Suppressor macrophage treated with lipopolysaccharide for 4 hours (primary cell): Measurements from ENCODE around the gene OR51D1.

Experiments used
- DNase-seq: peaks from one replicate; pipeline ENCODE4 v3.0.0-alpha.2; 2020

OR51D1 gene, protein sequence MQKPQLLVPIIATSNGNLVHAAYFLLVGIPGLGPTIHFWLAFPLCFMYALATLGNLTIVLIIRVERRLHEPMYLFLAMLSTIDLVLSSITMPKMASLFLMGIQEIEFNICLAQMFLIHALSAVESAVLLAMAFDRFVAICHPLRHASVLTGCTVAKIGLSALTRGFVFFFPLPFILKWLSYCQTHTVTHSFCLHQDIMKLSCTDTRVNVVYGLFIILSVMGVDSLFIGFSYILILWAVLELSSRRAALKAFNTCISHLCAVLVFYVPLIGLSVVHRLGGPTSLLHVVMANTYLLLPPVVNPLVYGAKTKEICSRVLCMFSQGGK

GRCh38 chr11:4636962-4637661, at the start of gene OR51D1:
Gene OR51D1, plus strand, starts transcription at chr11:4637477. Its CDS starts 2,314 bp downstream, at chr11:4639791.
- peak; percentile 75 for DNase-seq

DNA sequence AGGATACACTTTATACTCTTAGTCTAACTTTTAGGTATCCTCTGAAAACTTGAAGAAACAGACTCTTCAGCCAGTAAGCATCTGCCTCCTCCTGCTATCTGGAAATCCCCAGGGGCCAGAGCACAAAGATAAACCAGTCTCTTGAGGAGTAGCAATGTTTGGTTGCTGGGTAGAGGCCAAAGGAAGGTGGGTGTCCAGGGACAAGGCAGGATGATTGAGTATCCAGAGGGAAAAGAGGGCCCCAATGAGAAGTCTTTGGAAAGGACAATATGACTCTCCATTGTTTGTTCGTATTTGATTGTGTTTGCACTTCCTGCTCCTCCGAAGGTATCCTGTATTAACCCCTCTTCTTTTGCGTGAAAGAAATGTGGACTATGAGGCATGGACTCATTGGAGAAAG, 48.3 kb upstream of the OR51D1 start:
- DNase-seq: no peak

DNA sequence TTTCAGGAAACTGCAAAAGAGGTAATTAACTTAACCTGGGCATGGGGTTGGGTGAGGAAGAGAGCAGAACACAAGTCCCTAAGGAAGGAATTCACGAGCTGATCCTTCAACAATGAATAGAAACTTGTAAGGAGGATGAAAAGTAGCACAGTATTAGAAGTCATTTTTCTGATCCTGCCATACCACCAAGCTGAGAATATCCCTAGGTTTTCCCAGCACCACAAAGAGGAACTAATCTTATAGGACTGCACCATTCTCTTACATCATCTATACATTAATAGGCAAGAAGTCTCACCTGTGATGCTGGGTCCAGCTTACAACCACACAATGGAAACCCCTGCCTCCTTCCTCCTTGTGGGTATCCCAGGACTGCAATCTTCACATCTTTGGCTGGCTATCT, 43.5 kb upstream of the OR51D1 start, which contains the start of gene OR52I1:
Gene OR52I1, plus strand, starts transcription at position 301 of the 400 bp plus-strand sequence. Its CDS starts 0 bp downstream, at position 301.
- DNase-seq: no peak

GRCh38 chr11:4605057-4605456, 32.2 kb upstream of the OR51D1 start:
- no peak for DNase-seq

- DNase-seq: no peak
Observed at GRCh38 chr11:4606231-4607015, 30.9 kb upstream of the OR51D1 start.

DNA sequence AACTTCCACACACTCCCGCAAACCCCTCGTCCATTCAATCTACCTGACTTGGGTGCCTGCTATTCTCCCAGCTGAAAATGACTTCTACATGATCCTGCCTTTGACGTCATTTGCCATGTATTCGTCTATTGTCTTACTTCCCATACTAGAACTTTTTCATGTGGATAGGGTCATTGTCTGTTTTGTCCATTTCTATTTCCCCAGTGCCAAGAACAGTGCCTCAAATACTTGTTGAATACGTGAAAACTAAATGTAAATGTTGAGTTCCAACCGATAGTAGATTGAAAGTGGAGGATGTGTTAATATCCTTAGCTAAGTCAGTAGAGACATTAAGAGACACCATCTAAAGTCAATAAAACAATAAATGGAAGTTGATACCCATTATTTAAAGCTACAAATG, 30.2 kb upstream of the OR51D1 start:
- peak; percentile 37 for DNase-seq

GRCh38 chr11:4607781-4608666, 29.3 kb upstream of the OR51D1 start, which contains the start of gene TRIM68:
Gene TRIM68, minus strand, starts transcription at chr11:4608231. Its CDS starts 2,727 bp downstream, at chr11:4605504.
- DNase-seq: peak; percentile 97

- DNase-seq: peak; percentile 41
Observed at GRCh38 chr11:4610258-4610935, 26.9 kb upstream of the OR51D1 start.

- no peak for DNase-seq
Observed at GRCh38 chr11:4611986-4612385, 25.3 kb upstream of the OR51D1 start.

GRCh38 chr11:4615856-4616444, 21.3 kb upstream of the OR51D1 start:
- no peak for DNase-seq

- no peak for DNase-seq
Observed at GRCh38 chr11:4619514-4619913, 17.8 kb upstream of the OR51D1 start.

DNA sequence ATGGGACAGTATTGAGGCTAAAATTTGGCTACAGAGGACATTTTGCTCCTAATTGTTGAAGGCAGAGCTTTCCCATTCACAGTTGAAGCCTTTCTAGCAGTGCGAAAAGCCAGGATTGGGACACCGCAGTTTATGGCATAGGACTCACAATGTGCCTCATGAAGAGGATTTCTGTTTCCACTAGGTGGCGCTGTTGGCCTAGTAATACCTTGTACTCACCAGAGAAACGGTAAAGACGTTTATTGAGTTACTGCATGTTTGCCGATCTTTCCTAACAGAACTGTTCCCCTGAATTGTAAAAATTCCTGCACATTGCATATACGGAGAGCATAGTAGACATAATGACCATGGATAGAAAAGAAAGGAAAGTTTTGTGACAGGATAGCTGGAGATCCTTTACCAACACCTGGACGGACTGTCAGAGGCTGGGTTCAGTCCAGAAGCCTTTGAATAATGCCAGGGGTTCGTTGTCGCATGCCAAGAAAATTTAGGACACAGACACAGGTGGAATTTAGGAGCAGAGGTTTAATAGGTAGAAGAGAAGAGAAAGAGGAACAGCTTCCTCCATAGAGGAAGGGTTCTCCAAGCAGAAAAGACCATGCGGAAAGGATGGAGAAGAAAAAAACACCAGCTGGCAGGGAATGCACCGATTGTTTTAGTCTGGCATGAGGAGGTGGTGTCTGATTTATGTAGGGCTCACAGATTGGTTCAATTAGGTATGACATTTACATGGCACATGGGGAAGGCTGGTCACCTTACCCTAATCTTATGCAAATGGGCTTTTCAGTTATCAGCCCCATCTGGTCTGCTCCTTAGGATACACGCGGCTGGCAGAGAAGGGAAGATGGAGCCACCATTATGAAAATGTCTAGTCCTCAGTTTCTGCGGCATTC, 10.8 kb upstream of the OR51D1 start:
- peak; percentile 61 for DNase-seq

GRCh38 chr11:4636136-4636535, 1.1 kb upstream of the OR51D1 start:
- DNase-seq: no peak

DNA sequence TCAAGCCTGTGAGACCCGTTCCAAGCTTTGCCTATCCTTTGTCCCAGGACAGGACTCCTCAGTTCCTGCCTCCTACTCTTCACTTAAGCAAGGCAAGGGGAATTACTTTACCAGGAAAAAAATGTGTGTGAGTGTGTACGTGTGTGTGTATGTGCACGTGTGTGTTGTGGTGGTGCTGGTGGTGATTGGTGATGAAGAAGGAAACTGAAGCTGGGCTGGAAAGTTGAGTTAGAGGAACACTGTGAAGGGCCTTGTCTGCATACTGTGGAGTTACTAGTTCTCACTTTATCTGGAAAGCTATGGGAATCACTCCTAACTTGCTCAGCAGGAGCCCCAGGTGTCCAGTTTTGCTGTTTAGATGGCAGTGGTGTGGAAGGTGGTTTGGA, 378 bp downstream of the OR51D1 start:
- DNase-seq: no peak

- no peak for DNase-seq
Observed at GRCh38 chr11:4639931-4640330, 2.7 kb downstream of the OR51D1 start.

- DNase-seq: no peak
Observed at GRCh38 chr11:4641501-4641900, 4.2 kb downstream of the OR51D1 start.

GRCh38 chr11:4642043-4642442, 4.8 kb downstream of the OR51D1 start:
- DNase-seq: no peak

DNA sequence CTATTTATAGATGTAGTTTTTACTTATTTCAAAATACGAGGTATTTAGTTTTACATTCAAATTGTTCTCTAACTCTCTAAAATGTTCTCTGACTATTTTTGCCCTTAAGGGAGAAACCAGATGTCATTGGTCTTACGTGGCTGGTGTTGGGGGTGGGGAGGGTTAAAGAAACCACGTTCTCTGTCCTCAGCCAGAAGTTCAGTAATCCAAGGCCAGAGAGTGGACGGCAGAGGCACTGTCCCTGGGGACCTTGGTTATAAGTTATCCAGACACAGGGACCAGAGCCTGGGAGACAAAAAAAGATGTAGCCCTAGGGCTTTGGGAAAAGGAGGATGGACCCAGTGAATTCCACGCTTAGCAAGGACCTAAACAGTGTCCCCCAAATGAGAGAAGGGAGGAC, 5.8 kb downstream of the OR51D1 start:
- DNase-seq: no peak

GRCh38 chr11:4643682-4644081, 6.4 kb downstream of the OR51D1 start, which contains the start of gene OR51E1:
Gene OR51E1, plus strand, starts transcription at chr11:4643982. Its CDS starts 8,545 bp downstream, at chr11:4652527.
- no peak for DNase-seq

GRCh38 chr11:4644233-4644632, 7.0 kb downstream of the OR51D1 start:
- DNase-seq: no peak
